K562 (cell line): ENCODE measurements around the gene NARF. TPM values are rescaled to one million over a fixed set of nuclear protein-coding genes. Genes with fewer than 3 reads are reported as not detected.

Experiments
- ARNT ChIP-seq, 2 experiments: fragments of 450-650 bp; IDR thresholded peaks; 2 replicates each; pipeline ENCODE4 v1.6.1; 2016; ENCODE audit warnings: mild to moderate bottlenecking in 1 of 2
- CC2D1A ChIP-seq: fragments of 450-650 bp; IDR thresholded peaks from 2 replicates; pipeline ENCODE4 v1.6.1; 2017; ENCODE audit warnings: mild to moderate bottlenecking
- DPF2 ChIP-seq: fragments of 450-650 bp; IDR thresholded peaks from 2 replicates; pipeline ENCODE4 v1.6.1; 2016
- ERF ChIP-seq: fragments of 450-650 bp; formaldehyde crosslinking; IDR thresholded peaks from 2 replicates; pipeline ENCODE4 v1.4.0; 2020; ENCODE audit warnings: mild to moderate bottlenecking, mixed read lengths
- FOXK2 ChIP-seq, 2 experiments: fragments of 450-650 bp; IDR thresholded peaks in 1 of 2; conservative IDR thresholded peaks in 1 of 2; 2 replicates each; pipeline ENCODE4 v1.6.1; 2016; ENCODE audit warnings: low read depth in 2 of 2, mild to moderate bottlenecking in 1 of 2
- HDAC1 ChIP-seq, 2 experiments: fragments of 450-650 bp; IDR thresholded peaks; 2 replicates each; pipeline ENCODE4 v1.6.1; 2016 to 2017; ENCODE audit warnings: inconsistent platforms in 1 of 2, mild to moderate bottlenecking in 1 of 2, moderate library complexity in 1 of 2
- MAFF ChIP-seq: IDR thresholded peaks from 2 replicates; pipeline ENCODE4 v1.6.1; 2012; ENCODE audit warnings: low read length, improper control_type of control experiment
- MXI1 ChIP-seq: IDR thresholded peaks from 2 replicates; pipeline ENCODE4 v1.6.1; 2011; ENCODE audit warnings: low read depth, mild to moderate bottlenecking, improper control_type of control experiment, low read length
- POLR2A ChIP-seq: fragments of 450-650 bp; conservative IDR thresholded peaks from 2 replicates; pipeline ENCODE4 v1.6.1; 2016
- POLR2H ChIP-seq: IDR thresholded peaks from 2 replicates; pipeline ENCODE4 v1.6.1; 2016; ENCODE audit warnings: missing genetic modification characterization, low read depth, mild to moderate bottlenecking, control low read depth, missing compliant biosample characterization, moderate library complexity
- RBFOX2 ChIP-seq: fragments of 200-400 bp; formaldehyde crosslinking; IDR thresholded peaks from 2 replicates; pipeline ENCODE4 v1.6.1; 2017; ENCODE audit warnings: low read depth, mild to moderate bottlenecking, low read length, moderate library complexity
- RUNX1 ChIP-seq: sonication (generic); IDR thresholded peaks from 2 replicates; pipeline ENCODE4 v1.6.1; 2016; ENCODE audit warnings: antibody characterized with exemption, low read depth
- SMARCE1 ChIP-seq: fragments of 450-650 bp; IDR thresholded peaks from 2 replicates; pipeline ENCODE4 v1.7.1; 2016; ENCODE audit warnings: mild to moderate bottlenecking
- STAG1 ChIP-seq: sonication (generic); formaldehyde crosslinking; IDR thresholded peaks from 2 replicates; pipeline ENCODE4 v1.5.0; 2020; ENCODE audit warnings: missing genetic modification reagents, borderline replicate concordance
- ZNF12 ChIP-seq: sonication (generic); formaldehyde crosslinking; IDR thresholded peaks from 2 replicates; pipeline ENCODE4 v1.4.0; 2020; ENCODE audit warnings: mild to moderate bottlenecking, missing genetic modification reagents
- ZNF184 ChIP-seq: sonication (generic); formaldehyde crosslinking; IDR thresholded peaks from 2 replicates; pipeline ENCODE4 v1.5.0; 2020; ENCODE audit warnings: missing genetic modification reagents
- ZNF41 ChIP-seq: fragments of 250-450 bp; sonication (Bioruptor Pico); conservative IDR thresholded peaks from 2 replicates; pipeline ENCODE4 v1.4.0; 2020; ENCODE audit warnings: mild to moderate bottlenecking
- ZNF766 ChIP-seq: fragments of 200-800 bp; sonication (Bioruptor generic); conservative IDR thresholded peaks from 2 replicates; pipeline ENCODE4 v1.6.1; 2016; ENCODE audit warnings: missing genetic modification characterization, missing compliant biosample characterization
- polyA plus RNA-seq, 8 experiments: library from polyadenylated mRNA; depleted of rRNA in 4 of 8; stranded (reverse) in 5 of 8; unstranded in 3 of 8; fragments of >200 nt; fragmentation: Nextera tagmentation in 2 of 8; fragmentation: Illumina TruSeq in 1 of 8; extraction: Ambion mirVana in 2 of 8; extraction: Trizol in 1 of 8; gene quantifications; 2 replicates each; pipeline versions ENCODE4 v1.2.1 to v1.2.3, GENCODE V29; 2011 to 2014; ENCODE audit warnings: inconsistent platforms in 1 of 8, missing spikeins in 1 of 8
- total RNA-seq, 7 experiments: library from RNA; depleted of rRNA in 6 of 7; stranded (reverse); fragments of >200 nt in 6 of 7; fragmentation: Illumina TruSeq in 2 of 7; extraction: Trizol in 2 of 7; gene quantifications; 2 replicates each; pipeline versions ENCODE4 v1.2.1 to v1.2.3, GENCODE V29; 2011 to 2021; ENCODE audit warnings: low replicate concordance in 1 of 7
- TF ChIP-seq, protein P1 (sequence below): sonication (generic); formaldehyde crosslinking; IDR thresholded peaks from 2 replicates; pipeline ENCODE4 v1.8.0; 2023; ENCODE audit warnings: mild to moderate bottlenecking, missing genetic modification reagents
- TF ChIP-seq, protein P2 (sequence below): fragments of 450-650 bp; formaldehyde crosslinking; IDR thresholded peaks from 2 replicates; pipeline ENCODE4 v1.4.0; 2020; ENCODE audit warnings: mild to moderate bottlenecking, moderate library complexity
- TF ChIP-seq, protein P3 (sequence below): sonication (generic); formaldehyde crosslinking; IDR thresholded peaks from 2 replicates; pipeline ENCODE4 v1.8.1; 2023; ENCODE audit warnings: mild to moderate bottlenecking, missing genetic modification reagents
- TF ChIP-seq, protein P4 (sequence below): fragments of 250-450 bp; sonication (Bioruptor Pico); IDR thresholded peaks from 2 replicates; pipeline ENCODE4 v1.4.0; 2020; ENCODE audit warnings: mild to moderate bottlenecking

NARF gene
- total and polyA plus RNA-seq, 9 of the 15 experiments (the other 6 are each of a cell fraction or from before 2014, with no cell fraction given), result 60.4 to 423 (median 132) TPM

DNA sequence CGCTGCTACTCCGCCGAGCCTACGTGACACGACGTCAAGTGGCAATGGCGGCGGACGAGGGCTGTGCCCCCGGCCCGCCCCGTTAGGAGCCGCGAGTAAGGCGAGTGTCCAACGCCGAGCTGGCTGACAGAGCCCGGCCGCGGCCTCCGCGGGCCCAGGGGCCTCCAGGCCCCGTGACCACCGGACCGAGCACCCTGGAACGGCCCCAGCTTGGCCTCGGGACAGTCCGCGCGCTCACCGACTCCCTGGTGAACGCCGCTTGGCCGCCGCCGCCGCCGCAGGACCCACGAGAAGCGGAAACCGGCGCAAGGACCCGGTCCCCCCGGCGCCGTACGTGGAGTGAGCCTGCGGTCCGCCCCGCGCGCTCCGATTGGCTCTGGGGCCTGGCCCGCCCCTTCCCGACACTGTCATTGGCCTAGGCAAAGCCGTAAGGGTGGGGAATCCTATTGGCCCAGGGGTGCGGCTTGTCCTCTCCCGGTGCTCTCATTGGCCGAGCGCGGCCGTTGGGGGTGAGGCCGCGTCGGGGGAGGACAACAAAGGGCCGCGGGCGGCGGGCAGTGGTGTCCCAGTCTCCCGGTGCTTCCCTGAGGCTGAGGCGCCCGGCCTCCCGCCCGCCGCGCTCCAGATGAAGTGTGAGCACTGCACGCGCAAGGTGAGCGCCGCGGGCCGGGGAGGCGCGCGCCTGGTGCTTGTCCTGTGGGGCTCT, at the start of gene NARF (continued):
- TF ChIP-seq, protein P1, sequence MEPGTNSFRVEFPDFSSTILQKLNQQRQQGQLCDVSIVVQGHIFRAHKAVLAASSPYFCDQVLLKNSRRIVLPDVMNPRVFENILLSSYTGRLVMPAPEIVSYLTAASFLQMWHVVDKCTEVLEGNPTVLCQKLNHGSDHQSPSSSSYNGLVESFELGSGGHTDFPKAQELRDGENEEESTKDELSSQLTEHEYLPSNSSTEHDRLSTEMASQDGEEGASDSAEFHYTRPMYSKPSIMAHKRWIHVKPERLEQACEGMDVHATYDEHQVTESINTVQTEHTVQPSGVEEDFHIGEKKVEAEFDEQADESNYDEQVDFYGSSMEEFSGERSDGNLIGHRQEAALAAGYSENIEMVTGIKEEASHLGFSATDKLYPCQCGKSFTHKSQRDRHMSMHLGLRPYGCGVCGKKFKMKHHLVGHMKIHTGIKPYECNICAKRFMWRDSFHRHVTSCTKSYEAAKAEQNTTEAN (CRISPR knock-in tag), result no peak
- TF ChIP-seq ZNF12 (CRISPR knock-in tag) (peak; percentile 91), FOXK2 (conservative IDR thresholded peaks at IDR 0.05 in 1 of 2, IDR thresholded peaks at IDR 0.05 in 1 of 2; ENCODE audit: low read depth in 2 of 2) (peak; percentile 79 to 94), SMARCE1 (no peak), MXI1 (no peak; the same call in 1 of the 2 replicates), HDAC1 (IDR thresholded peaks at IDR 0.05) (peak in 1 of 2 experiments; percentile 36; a peak in 2 of 4 replicates), MAFF (no peak), ZNF184 (CRISPR knock-in tag) (no peak), POLR2A (peak; percentile 98), POLR2H (tag) (peak; percentile 96), ERF (peak; percentile 95), STAG1 (CRISPR knock-in tag) (no peak), CC2D1A (no peak), ZNF41 (CRISPR knock-in tag) (no peak), RUNX1 (no peak), ARNT (IDR thresholded peaks at IDR 0.05) (peak; percentile 100), ZNF766 (no peak; the same call in 1 of the 2 replicates), RBFOX2 (peak; percentile 99), DPF2 (no peak)
- TF ChIP-seq, protein P2, sequence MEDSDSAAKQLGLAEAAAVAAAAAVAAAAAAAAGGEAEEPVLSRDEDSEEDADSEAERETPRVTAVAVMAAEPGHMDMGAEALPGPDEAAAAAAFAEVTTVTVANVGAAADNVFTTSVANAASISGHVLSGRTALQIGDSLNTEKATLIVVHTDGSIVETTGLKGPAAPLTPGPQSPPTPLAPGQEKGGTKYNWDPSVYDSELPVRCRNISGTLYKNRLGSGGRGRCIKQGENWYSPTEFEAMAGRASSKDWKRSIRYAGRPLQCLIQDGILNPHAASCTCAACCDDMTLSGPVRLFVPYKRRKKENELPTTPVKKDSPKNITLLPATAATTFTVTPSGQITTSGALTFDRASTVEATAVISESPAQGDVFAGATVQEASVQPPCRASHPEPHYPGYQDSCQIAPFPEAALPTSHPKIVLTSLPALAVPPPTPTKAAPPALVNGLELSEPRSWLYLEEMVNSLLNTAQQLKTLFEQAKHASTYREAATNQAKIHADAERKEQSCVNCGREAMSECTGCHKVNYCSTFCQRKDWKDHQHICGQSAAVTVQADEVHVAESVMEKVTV (CRISPR knock-in tag), result no peak
- TF ChIP-seq, protein P3, sequence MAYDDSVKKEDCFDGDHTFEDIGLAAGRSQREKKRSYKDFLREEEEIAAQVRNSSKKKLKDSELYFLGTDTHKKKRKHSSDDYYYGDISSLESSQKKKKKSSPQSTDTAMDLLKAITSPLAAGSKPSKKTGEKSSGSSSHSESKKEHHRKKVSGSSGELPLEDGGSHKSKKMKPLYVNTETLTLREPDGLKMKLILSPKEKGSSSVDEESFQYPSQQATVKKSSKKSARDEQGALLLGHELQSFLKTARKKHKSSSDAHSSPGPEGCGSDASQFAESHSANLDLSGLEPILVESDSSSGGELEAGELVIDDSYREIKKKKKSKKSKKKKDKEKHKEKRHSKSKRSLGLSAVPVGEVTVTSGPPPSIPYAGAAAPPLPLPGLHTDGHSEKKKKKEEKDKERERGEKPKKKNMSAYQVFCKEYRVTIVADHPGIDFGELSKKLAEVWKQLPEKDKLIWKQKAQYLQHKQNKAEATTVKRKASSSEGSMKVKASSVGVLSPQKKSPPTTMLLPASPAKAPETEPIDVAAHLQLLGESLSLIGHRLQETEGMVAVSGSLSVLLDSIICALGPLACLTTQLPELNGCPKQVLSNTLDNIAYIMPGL (CRISPR knock-in tag), result no peak
- TF ChIP-seq, protein P4, sequence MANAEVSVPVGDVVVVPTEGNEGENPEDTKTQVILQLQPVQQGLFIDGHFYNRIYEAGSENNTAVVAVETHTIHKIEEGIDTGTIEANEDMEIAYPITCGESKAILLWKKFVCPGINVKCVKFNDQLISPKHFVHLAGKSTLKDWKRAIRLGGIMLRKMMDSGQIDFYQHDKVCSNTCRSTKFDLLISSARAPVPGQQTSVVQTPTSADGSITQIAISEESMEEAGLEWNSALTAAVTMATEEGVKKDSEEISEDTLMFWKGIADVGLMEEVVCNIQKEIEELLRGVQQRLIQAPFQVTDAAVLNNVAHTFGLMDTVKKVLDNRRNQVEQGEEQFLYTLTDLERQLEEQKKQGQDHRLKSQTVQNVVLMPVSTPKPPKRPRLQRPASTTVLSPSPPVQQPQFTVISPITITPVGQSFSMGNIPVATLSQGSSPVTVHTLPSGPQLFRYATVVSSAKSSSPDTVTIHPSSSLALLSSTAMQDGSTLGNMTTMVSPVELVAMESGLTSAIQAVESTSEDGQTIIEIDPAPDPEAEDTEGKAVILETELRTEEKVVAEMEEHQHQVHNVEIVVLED (CRISPR knock-in tag), result peak; percentile 83
